Liver (tissue), 9 donors: Measurements from ENCODE around the gene MAP3K19. TPM values are rescaled to one million over a fixed set of nuclear protein-coding genes. Genes with fewer than 3 reads are reported as not detected.

Experiments
- DNase-seq: peaks from one replicate; pipeline ENCODE4 v3.0.0-alpha.2; 2017; ENCODE audit warnings: low spot score
- H3K27ac ChIP-seq, 2 donors: one replicate each; pipeline ENCODE4 v1.7.0; 2013; ENCODE audit warnings: inconsistent platforms in 2 of 2, low read length in 2 of 2, control low read depth in 1 of 2, low read depth in 1 of 2, mild to moderate bottlenecking in 1 of 2
- H3K27me3 ChIP-seq, 4 donors: one replicate each; pipeline versions ENCODE4 v1.6.1 to v1.7.0; 2013; ENCODE audit warnings: low read length in 3 of 4, inconsistent platforms in 1 of 4, mild to moderate bottlenecking in 1 of 4, moderate library complexity in 1 of 4; ENCODE audit not compliant: control insufficient read depth in 4 of 4, insufficient read depth in 4 of 4
- H3K36me3 ChIP-seq, 4 donors: one replicate each; pipeline versions ENCODE4 v1.6.1 to v1.7.0; 2013; ENCODE audit warnings: low read length in 3 of 4, mild to moderate bottlenecking in 3 of 4, low read depth in 1 of 4, moderate library complexity in 1 of 4; ENCODE audit not compliant: control insufficient read depth in 4 of 4, insufficient read depth in 3 of 4
- H3K4me1 ChIP-seq, 4 donors: one replicate each; pipeline versions ENCODE4 v1.6.1 to v1.7.0; 2013; ENCODE audit warnings: low read length in 3 of 4, mild to moderate bottlenecking in 3 of 4, moderate library complexity in 1 of 4; ENCODE audit not compliant: control insufficient read depth in 4 of 4, insufficient read depth in 4 of 4
- H3K4me3 ChIP-seq, 3 donors: one replicate each; pipeline versions ENCODE4 v1.6.1 to v1.7.0; 2013; ENCODE audit warnings: low read length in 3 of 3, control low read depth in 1 of 3, low read depth in 1 of 3, mild to moderate bottlenecking in 1 of 3
- H3K9ac ChIP-seq, 2 donors: one replicate each; pipeline ENCODE4 v1.7.0; 2013; ENCODE audit warnings: low read length in 2 of 2, mild to moderate bottlenecking in 2 of 2, moderate library complexity in 2 of 2, control low read depth in 1 of 2, low read depth in 1 of 2
- H3K9me3 ChIP-seq, 4 donors: one replicate each; pipeline versions ENCODE4 v1.6.1 to v1.7.0; 2013; ENCODE audit warnings: low read length in 3 of 4; ENCODE audit not compliant: control insufficient read depth in 4 of 4
- ATF3 ChIP-seq: IDR thresholded peaks from 2 replicates; pipeline ENCODE4 v1.6.1; 2016; ENCODE audit warnings: antibody characterized with exemption
- CTCF ChIP-seq: fragments of 150-350 bp; IDR thresholded peaks from 2 replicates; pipeline ENCODE4 v1.5.1; 2017; ENCODE audit warnings: improper control_type of control experiment, low read depth, low read length; ENCODE audit not compliant: missing input control
- EGR1 ChIP-seq, 2 donors: IDR thresholded peaks; 2 replicates each; pipeline ENCODE4 v1.6.1; 2016 to 2018; ENCODE audit warnings: antibody characterized with exemption in 2 of 2, low read depth in 2 of 2
- FOXA1 ChIP-seq: IDR thresholded peaks from 2 replicates; pipeline ENCODE4 v1.6.1; 2016; ENCODE audit warnings: antibody characterized with exemption
- FOXA2 ChIP-seq: IDR thresholded peaks from 2 replicates; pipeline ENCODE4 v1.6.1; 2016; ENCODE audit warnings: antibody characterized with exemption
- GABPA ChIP-seq, 2 donors: IDR thresholded peaks in 1 of 2; conservative IDR thresholded peaks in 1 of 2; 2 replicates each; pipeline ENCODE4 v1.6.1; 2016; ENCODE audit warnings: antibody characterized with exemption in 2 of 2, mild to moderate bottlenecking in 1 of 2, moderate library complexity in 1 of 2
- HNF4A ChIP-seq, 2 donors: conservative IDR thresholded peaks; 2 replicates each; pipeline ENCODE4 v1.6.1; 2016; ENCODE audit warnings: antibody characterized with exemption in 2 of 2, mild to moderate bottlenecking in 2 of 2
- HNF4G ChIP-seq: IDR thresholded peaks from 2 replicates; pipeline ENCODE4 v1.6.1; 2016; ENCODE audit warnings: antibody characterized with exemption
- JUND ChIP-seq, 2 donors: IDR thresholded peaks; 2 replicates each; pipeline ENCODE4 v1.6.1; 2016; ENCODE audit warnings: antibody characterized with exemption in 2 of 2
- MAX ChIP-seq: IDR thresholded peaks from 2 replicates; pipeline ENCODE4 v1.6.1; 2016; ENCODE audit warnings: antibody characterized with exemption
- NR2F2 ChIP-seq: IDR thresholded peaks from 2 replicates; pipeline ENCODE4 v1.6.1; 2016; ENCODE audit warnings: antibody characterized with exemption
- RAD21 ChIP-seq, 2 donors: IDR thresholded peaks; 2 replicates each; pipeline ENCODE4 v1.6.1; 2016; ENCODE audit warnings: antibody characterized with exemption in 2 of 2, mild to moderate bottlenecking in 2 of 2
- RXRA ChIP-seq, 2 donors: IDR thresholded peaks; 2 replicates each; pipeline ENCODE4 v1.6.1; 2017 to 2018; ENCODE audit warnings: antibody characterized with exemption in 2 of 2, mild to moderate bottlenecking in 1 of 2
- SP1 ChIP-seq: IDR thresholded peaks from 2 replicates; pipeline ENCODE4 v1.6.1; 2018; ENCODE audit warnings: antibody characterized with exemption, mild to moderate bottlenecking
- TAF1 ChIP-seq: conservative IDR thresholded peaks from 2 replicates; pipeline ENCODE4 v1.6.1; 2016; ENCODE audit warnings: antibody characterized with exemption, mild to moderate bottlenecking
- YY1 ChIP-seq: IDR thresholded peaks from 2 replicates; pipeline ENCODE4 v1.6.1; 2016; ENCODE audit warnings: antibody characterized with exemption, mild to moderate bottlenecking
- ZBTB33 ChIP-seq: IDR thresholded peaks from 2 replicates; pipeline ENCODE4 v1.6.1; 2016; ENCODE audit warnings: antibody characterized with exemption
- WGBS: extraction: QIAGEN DNeasy Blood & Tissue Kit; methylation state at CpG from one replicate; pipeline ENCODE4 v1.1.7; 2013; 5-methylcytosine and 5-hydroxymethylcytosine counted together
- polyA plus RNA-seq, 2 donors: library from polyadenylated mRNA; stranded (reverse) in 1 of 2; unstranded in 1 of 2; fragments of 200-250 nt in 1 of 2; fragments of >200 nt in 1 of 2; fragmentation: Nextera tagmentation in 1 of 2; extraction: Ambion mirVana in 1 of 2; gene quantifications; one replicate each; pipeline versions ENCODE4 v1.2.1 to v1.2.3, GENCODE V29; 2013 to 2015
- total RNA-seq, 2 donors: library from RNA; depleted of rRNA; stranded (reverse); fragments of >200 nt; gene quantifications; one replicate each; pipeline ENCODE4 v1.2.3, GENCODE V29; 2014
- TF ChIP-seq, protein P1 (sequence below): IDR thresholded peaks from 2 replicates; pipeline ENCODE4 v1.6.1; 2016; ENCODE audit warnings: antibody characterized with exemption, mild to moderate bottlenecking
- donor health status: healthy.
- donor health status: healthy.
- donor health status: healthy.
- donor health status: healthy.
- donor health status: healthy.

Gene MAP3K19
- total and polyA plus RNA-seq, 4 donors: not detected

- peaks cover 4 to 34% (median 25%) of the 10 kb centered on the region in 4 donors for H3K36me3 ChIP-seq
- H3K27me3 ChIP-seq: no peaks in the 10 kb centered on the region
- H3K4me1 ChIP-seq: no peaks in the 10 kb centered on the region
- DNase-seq: no peak
- no peak overlapping the region for H3K9ac ChIP-seq
- no peak overlapping the region for H3K4me3 ChIP-seq
- 87% methylated on average over 5 of the region's 5 CpGs for WGBS
- no peaks in the 10 kb centered on the region for H3K9me3 ChIP-seq
- H3K27ac ChIP-seq: no peak overlapping the region
- no peak for TF ChIP-seq TAF1
- no peak for TF ChIP-seq HNF4G
- no peak for TF ChIP-seq FOXA2
- TF ChIP-seq JUND (IDR thresholded peaks at IDR 0.05): no peak
- no peak for TF ChIP-seq MAX
- TF ChIP-seq NR2F2: no peak
- no peak for TF ChIP-seq GABPA (IDR thresholded peaks at IDR 0.05 in 1 of 2, conservative IDR thresholded peaks at IDR 0.05 in 1 of 2)
- no peak for TF ChIP-seq EGR1 (IDR thresholded peaks at IDR 0.05; ENCODE audit: low read depth in 2 of 2)
- TF ChIP-seq, protein P1, sequence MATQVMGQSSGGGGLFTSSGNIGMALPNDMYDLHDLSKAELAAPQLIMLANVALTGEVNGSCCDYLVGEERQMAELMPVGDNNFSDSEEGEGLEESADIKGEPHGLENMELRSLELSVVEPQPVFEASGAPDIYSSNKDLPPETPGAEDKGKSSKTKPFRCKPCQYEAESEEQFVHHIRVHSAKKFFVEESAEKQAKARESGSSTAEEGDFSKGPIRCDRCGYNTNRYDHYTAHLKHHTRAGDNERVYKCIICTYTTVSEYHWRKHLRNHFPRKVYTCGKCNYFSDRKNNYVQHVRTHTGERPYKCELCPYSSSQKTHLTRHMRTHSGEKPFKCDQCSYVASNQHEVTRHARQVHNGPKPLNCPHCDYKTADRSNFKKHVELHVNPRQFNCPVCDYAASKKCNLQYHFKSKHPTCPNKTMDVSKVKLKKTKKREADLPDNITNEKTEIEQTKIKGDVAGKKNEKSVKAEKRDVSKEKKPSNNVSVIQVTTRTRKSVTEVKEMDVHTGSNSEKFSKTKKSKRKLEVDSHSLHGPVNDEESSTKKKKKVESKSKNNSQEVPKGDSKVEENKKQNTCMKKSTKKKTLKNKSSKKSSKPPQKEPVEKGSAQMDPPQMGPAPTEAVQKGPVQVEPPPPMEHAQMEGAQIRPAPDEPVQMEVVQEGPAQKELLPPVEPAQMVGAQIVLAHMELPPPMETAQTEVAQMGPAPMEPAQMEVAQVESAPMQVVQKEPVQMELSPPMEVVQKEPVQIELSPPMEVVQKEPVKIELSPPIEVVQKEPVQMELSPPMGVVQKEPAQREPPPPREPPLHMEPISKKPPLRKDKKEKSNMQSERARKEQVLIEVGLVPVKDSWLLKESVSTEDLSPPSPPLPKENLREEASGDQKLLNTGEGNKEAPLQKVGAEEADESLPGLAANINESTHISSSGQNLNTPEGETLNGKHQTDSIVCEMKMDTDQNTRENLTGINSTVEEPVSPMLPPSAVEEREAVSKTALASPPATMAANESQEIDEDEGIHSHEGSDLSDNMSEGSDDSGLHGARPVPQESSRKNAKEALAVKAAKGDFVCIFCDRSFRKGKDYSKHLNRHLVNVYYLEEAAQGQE: no peak
- TF ChIP-seq RAD21 (IDR thresholded peaks at IDR 0.05): no peak
- TF ChIP-seq HNF4A (conservative IDR thresholded peaks at IDR 0.05): no peak
- TF ChIP-seq ATF3: no peak
- no peak for TF ChIP-seq RXRA (IDR thresholded peaks at IDR 0.05)
- no peak for TF ChIP-seq CTCF
- no peak for TF ChIP-seq YY1
- no peak for TF ChIP-seq FOXA1
- TF ChIP-seq SP1: no peak
Measured at GRCh38 chr2:134957477-134957876, 89.8 kb downstream of the MAP3K19 start.

DNA sequence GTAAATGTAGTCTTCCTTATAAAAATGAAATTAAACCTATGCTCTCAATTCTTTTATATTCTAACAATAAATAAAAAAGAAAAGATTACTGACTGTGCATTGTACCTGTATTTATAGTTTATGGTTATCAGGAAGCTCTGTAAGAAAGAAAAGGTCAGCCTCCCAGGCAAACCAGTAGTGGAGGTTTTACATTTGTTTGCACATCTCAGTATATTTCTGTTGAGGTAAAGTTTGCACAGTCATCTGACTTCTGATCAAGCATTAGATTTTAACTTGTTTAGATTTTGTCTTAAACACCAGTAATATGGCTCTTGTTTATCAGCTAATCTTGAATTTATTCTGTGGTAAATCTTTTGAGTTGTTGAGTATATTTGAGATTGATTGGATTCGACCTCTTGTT is 91.5 kb downstream of the MAP3K19 start:
- Histone ChIP-seq H3K27ac (no peak overlapping the region), H3K27me3 (no peaks in the 10 kb centered on the region), H3K9me3 (no peaks in the 10 kb centered on the region), H3K36me3 (peaks cover 5 to 36% (median 29%) of the 10 kb centered on the region in 4 donors), H3K4me1 (no peaks in the 10 kb centered on the region), H3K9ac (no peak overlapping the region), H3K4me3 (no peak overlapping the region)
- DNase-seq: no peak
- TF ChIP-seq JUND (IDR thresholded peaks at IDR 0.05) (no peak), GABPA (IDR thresholded peaks at IDR 0.05 in 1 of 2, conservative IDR thresholded peaks at IDR 0.05 in 1 of 2) (no peak), NR2F2 (no peak), RAD21 (IDR thresholded peaks at IDR 0.05) (no peak), FOXA1 (no peak), ATF3 (no peak), HNF4G (no peak), MAX (no peak), HNF4A (conservative IDR thresholded peaks at IDR 0.05) (no peak), SP1 (no peak), RXRA (IDR thresholded peaks at IDR 0.05) (no peak), ZBTB33 (no peak), CTCF (no peak), FOXA2 (no peak), YY1 (no peak), EGR1 (IDR thresholded peaks at IDR 0.05; ENCODE audit: low read depth in 2 of 2) (no peak)
- WGBS: 96% methylated on average over 1 of the region's 1 CpG
